ENCODE results near the gene REXO2. TPM values are rescaled to one million over a fixed set of nuclear protein-coding genes. Genes with fewer than 3 reads are reported as not detected.

The REXO2 gene
- total RNA-seq, 4 donors from 2014 or later: 53.8 to 158 (median 84.3) TPM

GRCh38 chr11:114397349-114397982 is 41.8 kb upstream of the REXO2 start:
- H3K9me3 ChIP-seq: no peaks in the 10 kb centered on the region
- peaks cover 0 to 9% of the 10 kb centered on the region in 2 donors for H3K4me1 ChIP-seq
- H3K36me3 ChIP-seq: no peaks in the 10 kb centered on the region
- H3K27ac ChIP-seq: no peak overlapping the region
- intact Hi-C loops (cut with DNase I; ENCODE audit: low total_unique reads): no loop called here
- TF ChIP-seq CTCF (IDR thresholded peaks at IDR 0.05) (no peak), POLR2A (IDR thresholded peaks at IDR 0.05) (no peak)
- no peaks in the 10 kb centered on the region for H3K27me3 ChIP-seq
- DNase-seq: no peak
- H3K4me3 ChIP-seq: no peak overlapping the region

GRCh38 chr11:114398303-114398920 is 40.9 kb upstream of the REXO2 start:
- intact Hi-C loops (cut with DNase I; ENCODE audit: low total_unique reads): no loop called here

GRCh38 chr11:114399490-114400215 is 39.6 kb upstream of the REXO2 start:
- Histone ChIP-seq H3K36me3 (no peaks in the 10 kb centered on the region), H3K9me3 (no peaks in the 10 kb centered on the region), H3K27me3 (no peaks in the 10 kb centered on the region), H3K4me1 (peaks cover 0 to 9% of the 10 kb centered on the region in 2 donors), H3K4me3 (peak overlapping the region; percentile 80 to 84), H3K27ac (peak overlapping the region; percentile 97 to 98)
- no peak for DNase-seq
- intact Hi-C loops (cut with DNase I; ENCODE audit: low total_unique reads): no loop called here
- TF ChIP-seq POLR2A (IDR thresholded peaks at IDR 0.05) (no peak), CTCF (IDR thresholded peaks at IDR 0.05) (no peak)

More at GRCh38 chr11:114398303-114398920, 40.9 kb upstream of the REXO2 start:
- no peak for TF ChIP-seq POLR2A (IDR thresholded peaks at IDR 0.05)
- Histone ChIP-seq H3K9me3 (no peaks in the 10 kb centered on the region), H3K4me3 (no peak overlapping the region), H3K27me3 (no peaks in the 10 kb centered on the region), H3K36me3 (no peaks in the 10 kb centered on the region), H3K4me1 (peaks cover 0 to 9% of the 10 kb centered on the region in 2 donors), H3K27ac (peak overlapping the region in 1 of 2 donors; percentile 98)
- DNase-seq: no peak

GRCh38 chr11:114400216-114400914 is 38.9 kb upstream of the REXO2 start, which contains the start of the genes C11orf71 and RBM7:
TSS of gene C11orf71 (minus strand) at chr11:114400511. CDS start at chr11:114400331, 180 bp downstream.
TSS of gene RBM7 (plus strand) at chr11:114400666. CDS start at chr11:114400672, 6 bp downstream.
- H3K36me3 ChIP-seq: no peaks in the 10 kb centered on the region
- peak within 1 kb of the TSS; percentile 97 to 98 for H3K27ac ChIP-seq
- no peaks in the 10 kb centered on the region for H3K27me3 ChIP-seq
- peak; percentile 96 to 97 for TF ChIP-seq POLR2A (IDR thresholded peaks at IDR 0.05)
- peak in 1 of 4 experiments; percentile 41 for TF ChIP-seq CTCF (IDR thresholded peaks at IDR 0.05)
- H3K4me1 ChIP-seq: peaks cover 0 to 16% of the 10 kb centered on the region in 2 donors
- peak; percentile 98 for DNase-seq
- intact Hi-C loops (cut with DNase I; ENCODE audit: low total_unique reads): no loop called here
- H3K4me3 ChIP-seq: peak within 1 kb of the TSS; percentile 80 to 84
- H3K9me3 ChIP-seq: no peaks in the 10 kb centered on the region

GRCh38 chr11:114400915-114401223 is 38.4 kb upstream of the REXO2 start:
- intact Hi-C loops (cut with DNase I; ENCODE audit: low total_unique reads): no loop called here
- TF ChIP-seq POLR2A (IDR thresholded peaks at IDR 0.05) (no peak), CTCF (IDR thresholded peaks at IDR 0.05) (no peak)
- H3K27me3 ChIP-seq: no peaks in the 10 kb centered on the region
- H3K36me3 ChIP-seq: no peaks in the 10 kb centered on the region
- peak overlapping the region; percentile 97 to 98 for H3K27ac ChIP-seq
- no peak for DNase-seq
- H3K9me3 ChIP-seq: no peaks in the 10 kb centered on the region
- H3K4me1 ChIP-seq: peaks cover 0 to 18% of the 10 kb centered on the region in 2 donors
- peak overlapping the region; percentile 80 to 84 for H3K4me3 ChIP-seq

All from uterus (tissue), 4 donors.